HG03108 (cell line): ENCODE results near the gene GLDC.
A peak's percentile ranks its signal among the peaks of the same experiment; 100 is the strongest.
"Not testable (repeated sequence)": the region's sequence is repeated elsewhere in the genome, so short reads cannot be mapped to it uniquely, and the experiment has no call there.

Experiments used
- ATAC-seq: cut with Tn5 transposase; IDR thresholded peaks from one replicate; pipeline ENCODE4 v1.9.1; 2021; ENCODE audit warnings: moderate library complexity; ENCODE audit not compliant: unreplicated experiment

GLDC gene

DNA sequence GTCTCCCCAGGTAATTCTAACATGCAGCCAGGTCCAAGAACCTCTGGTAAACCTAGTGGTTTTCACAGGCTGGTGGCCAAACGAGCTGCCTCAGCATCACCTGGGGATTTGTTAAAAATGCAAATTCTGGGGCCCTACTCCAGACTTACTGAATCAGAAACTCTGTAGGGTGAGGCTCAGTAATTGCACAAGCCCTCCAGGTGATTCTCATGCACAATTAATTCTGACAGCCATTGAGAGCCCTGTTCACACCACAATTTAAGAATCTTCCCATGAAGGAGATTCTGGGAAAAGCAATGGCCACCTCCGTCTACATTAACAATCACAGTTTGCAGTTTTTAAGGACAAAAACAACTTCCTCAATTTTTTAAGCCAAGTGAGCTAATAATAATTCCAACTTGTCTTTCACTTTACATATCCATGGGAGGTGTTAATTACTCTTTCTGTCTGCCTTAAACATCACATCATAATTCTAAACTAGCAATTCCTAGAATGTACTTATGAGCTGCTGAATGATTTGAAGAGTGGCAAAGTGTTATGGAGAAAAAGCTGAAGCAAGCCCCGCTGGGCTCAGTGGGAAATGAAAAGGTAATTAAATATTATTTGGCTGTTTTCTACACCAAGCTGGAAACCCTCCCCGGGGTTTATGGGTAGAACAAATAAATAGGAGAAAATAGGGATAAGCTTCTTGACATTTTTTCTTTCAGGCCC, 70.0 kb downstream of the GLDC start:
- peak; percentile 83 for ATAC-seq

DNA sequence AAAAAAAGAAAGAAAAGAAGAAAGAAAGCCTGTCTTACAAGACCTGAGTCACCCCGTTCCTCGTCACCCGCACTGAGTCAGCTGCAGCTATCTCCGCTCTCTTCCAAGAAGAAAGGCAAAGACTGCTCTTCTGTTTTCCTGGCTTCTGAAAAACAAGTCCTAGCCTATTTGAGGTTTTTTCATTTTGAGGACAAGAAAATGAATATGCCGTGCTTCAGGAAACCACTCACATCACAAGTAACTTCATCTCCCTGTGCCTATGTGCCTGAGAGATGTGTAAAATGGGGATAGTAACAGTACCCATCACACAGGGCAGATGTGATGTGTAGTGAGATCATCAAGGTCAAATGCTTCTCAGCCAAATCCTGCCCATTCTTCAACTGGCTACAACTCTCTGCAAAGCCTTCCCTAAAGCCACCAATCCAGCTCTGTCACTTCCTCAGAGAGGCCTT, 78.4 kb downstream of the GLDC start:
- ATAC-seq: no peak

DNA sequence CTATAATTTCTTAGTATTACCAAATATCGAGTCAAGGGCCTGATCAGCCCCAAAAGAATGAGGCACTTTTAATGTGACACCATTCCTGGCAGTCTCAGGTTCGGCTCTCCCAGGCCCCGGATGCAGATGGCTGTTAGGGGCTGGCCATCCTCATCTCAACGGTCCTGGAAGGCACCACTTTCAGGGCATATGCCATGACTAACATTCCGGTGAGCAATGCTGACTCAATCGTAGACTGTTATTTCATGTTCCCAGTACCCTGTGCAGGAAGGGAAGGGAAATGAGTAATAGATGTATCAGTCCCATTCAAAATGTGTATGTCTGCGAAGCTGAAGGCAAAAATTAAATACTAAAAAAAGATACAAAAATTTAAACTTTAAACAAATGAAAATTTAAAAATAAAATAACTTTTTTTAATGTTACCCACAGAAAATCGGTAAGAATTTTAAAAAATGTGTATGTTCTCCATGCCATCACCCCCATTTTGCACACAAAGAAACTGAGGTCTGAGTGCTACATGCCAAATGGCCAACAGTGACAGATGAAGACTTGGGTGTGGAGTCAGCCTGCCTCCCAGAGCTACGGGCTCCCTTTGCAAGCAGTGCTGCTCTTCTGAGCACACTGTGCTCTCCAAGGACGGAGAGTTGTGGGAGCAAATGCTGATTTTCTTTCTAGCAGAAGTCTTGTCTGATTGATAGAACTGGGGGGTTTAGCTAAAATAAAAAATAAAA, 79.0 kb downstream of the GLDC start:
- no peak for ATAC-seq

DNA sequence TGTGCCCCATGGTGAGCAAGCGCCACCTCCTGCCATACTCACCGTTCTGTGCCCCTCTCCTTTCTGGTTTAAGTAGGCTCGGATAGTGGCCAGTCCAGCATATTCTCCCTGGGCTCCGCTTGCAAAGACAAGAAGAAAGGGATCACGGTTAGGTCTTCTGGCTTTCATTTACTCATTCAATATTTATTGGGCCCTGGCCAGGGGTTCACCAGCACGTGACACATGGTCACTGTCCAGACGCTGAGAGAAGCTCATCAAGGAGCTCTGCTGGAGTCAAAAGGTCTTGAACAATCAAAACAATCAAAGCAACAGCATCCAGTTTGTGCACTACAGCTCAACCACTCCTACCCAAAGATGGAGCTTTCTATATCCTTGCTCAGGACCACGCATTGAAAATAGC, 80.2 kb downstream of the GLDC start:
- ATAC-seq: no peak

DNA sequence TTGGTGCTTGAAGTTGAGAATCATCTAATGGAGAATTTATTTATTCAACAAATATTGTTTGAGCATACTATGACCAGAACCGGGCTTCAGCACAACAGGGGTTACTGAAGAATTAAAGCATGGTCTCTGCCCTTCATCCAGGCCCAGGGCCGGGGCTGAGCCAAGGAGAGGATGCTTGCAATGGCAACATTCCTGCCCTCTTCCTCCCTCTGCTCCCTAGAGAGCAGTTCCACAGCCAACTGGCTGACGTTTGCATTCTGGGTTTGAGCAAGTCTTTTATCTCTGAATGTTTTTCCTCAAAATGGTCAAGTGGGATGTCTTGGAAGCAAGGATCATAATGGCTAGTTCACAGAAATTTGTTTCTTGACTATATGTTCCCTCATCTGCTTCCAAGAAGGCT, 80.7 kb downstream of the GLDC start:
- ATAC-seq: no peak

DNA sequence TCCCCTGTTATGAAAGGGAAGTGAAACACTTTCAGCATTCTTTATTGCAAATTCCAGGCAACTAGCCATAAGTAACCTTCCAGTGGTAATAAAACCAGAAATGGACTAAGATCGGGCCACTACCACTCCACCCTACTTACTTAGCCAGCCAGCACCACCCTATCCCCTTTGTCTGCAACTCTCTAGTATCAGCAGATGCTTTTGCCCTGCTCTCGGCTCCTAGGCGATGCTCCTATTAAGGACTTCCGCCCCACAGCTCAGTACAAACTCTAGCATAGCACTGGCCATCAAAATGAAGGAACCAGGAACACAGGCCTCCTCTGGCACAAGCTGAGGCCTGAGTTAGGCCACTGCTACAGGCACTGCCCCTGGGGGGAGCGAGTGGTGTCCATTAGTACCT, 81.2 kb downstream of the GLDC start:
- ATAC-seq: no peak

DNA sequence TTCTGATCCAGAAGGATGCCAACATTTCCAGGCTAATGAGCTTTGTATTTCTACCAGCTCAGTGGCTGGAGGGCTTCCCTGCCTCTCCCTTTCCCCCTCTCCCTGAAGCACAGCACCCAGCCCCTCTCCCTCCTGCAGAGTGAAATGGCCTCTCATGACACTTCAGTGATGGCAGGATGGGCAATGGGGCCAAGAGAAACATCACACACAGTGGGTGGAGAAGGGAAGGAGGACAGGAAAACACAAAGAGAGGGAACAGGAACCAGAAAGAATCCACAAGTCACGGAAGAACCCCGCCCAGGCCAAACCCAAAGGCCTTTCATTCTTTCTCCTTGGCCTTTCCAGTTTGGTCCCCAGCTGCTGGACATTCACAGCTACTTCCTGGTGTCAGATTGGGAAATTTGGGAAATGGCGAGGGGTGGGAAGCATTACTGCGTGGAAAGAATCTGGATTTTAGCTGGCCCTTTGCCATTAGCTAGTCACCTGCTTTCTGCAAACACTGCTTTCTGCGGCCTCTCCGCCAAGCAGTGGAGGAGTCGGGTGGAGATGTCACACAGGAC, 82.6 kb downstream of the GLDC start:
- no peak for ATAC-seq

DNA sequence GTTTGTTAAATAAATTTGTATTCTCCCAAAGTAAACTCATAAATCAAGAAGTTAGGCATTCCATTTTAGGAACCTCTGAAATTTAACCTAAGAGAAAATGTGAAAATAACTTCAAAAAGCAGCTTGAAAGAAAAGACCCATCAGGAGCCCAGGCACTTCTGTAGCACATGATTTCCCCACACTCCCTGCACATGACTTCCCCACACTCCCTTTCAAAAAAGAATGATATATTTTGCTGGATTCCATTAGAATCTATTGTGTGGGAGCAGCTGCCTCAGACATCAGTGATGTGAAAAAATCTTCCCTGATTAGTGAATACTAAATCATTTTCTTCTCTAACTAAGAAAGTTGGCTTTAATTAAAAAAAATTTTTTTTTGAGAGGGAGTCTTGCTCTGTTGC, 83.3 kb downstream of the GLDC start:
- no peak for ATAC-seq

DNA sequence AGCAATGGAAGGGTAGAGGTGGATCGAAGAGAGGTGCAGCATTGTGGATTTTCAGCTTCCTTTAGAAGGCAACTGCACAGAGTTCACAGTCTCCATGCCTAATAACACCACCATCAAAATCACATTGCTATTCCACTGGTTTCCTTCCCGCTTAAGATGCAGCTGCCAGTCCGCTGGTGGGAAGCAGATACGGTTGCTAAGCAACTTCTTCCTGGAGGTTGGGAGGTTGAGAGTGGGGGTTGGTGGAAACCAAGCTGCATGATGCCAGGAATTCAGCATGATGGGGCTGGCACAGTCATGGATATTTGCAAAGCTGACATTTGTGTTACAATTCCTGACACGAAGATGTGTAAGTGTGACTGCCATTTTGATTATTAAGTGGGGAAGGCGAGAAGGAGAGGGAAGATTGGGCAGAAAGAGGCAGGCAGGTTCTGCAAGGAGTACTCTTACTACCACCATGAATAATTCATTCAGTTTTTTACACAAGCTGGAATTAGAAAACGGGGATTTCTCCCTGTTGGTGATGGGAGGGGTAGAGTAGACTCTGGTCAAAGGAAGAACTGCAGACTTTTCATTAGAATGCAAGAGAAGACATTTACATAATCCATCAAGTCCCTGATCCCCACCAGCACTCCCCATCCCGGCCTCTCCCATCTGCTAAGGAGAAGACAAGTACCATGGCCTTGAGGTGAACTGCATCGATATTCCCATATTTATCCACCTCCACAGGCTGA, 87.5 kb downstream of the GLDC start:
- no peak for ATAC-seq

DNA sequence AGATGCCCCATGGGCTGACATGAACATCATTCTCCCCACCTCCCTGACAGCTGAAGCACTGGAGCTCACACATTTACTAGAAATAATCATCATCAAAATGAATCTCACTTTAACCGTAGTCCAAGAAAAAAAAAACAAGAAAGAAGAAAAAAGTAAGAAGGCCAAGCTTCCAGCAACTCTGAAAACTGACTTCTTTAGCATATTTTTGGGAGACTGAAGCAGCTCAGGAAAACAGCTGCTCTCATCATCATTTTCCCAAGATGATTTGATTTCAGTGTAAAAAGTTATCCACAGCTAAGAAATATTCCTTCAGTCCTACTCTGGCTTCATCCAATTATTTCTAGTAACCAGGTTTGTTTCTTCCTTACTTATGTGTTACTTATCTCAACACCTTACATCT, 91.7 kb downstream of the GLDC start:
- no peak for ATAC-seq

DNA sequence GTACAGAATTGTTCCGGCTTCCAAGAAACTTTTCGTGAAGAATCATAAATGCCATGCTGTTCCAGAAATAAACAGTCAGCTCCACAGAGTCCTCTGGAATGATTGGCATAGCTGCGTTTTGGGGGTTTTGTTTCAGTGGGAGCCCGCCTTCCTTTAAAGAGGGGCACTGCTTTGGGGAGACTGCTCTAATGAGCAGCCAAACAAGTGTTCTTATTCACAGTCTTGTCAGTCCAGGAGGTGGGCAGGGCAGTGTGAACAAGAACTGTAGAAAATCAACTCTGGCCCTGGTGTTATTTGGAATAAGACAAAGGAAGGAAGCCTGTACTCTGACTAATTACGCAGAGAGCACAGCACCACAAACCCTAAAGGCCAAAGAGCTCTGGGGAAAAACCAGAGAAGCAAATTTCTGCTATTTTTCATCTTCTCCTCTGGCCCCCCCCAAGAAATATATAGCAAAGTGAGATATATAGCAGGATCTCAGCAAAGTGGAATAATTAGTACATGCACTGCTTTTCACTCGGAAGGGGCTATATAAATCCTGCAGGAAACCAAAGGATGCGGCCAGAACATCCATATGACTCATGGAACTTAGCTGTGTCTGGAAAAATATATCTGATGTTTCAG, 92.9 kb downstream of the GLDC start:
- ATAC-seq: no peak

DNA sequence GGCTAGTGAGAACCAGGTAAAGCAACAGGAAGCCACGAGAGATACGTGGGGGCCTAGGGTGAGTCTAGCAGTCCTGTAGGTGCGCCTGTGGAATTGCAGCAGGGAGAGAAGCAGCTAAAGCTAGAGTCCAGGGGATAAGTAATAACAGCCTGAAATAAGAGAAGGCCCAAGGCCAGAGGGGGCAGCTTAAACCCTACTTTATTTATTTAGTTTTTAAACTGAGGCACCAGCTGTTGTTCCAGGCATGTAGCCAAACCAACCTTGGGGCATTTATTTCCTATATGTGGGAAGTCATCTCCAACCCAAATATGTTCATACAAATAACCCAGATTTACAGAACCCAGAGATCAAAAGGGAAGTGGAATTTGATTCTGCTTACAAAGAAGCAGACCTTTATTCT, 93.5 kb downstream of the GLDC start:
- ATAC-seq: no peak

DNA sequence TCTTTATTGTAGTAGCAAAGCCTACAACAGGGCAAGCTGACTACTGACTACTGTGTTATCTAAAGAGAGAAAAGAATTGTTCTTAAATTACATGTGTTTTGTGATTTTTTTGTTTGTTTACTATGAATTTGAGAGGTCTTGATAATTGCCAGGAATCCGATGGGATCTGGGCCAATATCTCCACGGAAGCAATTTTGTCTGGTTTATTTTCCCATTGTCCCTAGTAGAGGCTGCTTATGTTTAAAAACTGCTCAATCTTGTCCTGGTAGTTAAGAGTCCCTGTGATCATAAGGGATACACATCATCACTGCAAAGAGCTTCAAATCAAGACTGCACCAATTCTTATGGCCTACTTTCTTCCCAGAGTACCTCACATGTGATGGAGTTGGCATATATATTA, 94.4 kb downstream of the GLDC start:
- no peak for ATAC-seq

DNA sequence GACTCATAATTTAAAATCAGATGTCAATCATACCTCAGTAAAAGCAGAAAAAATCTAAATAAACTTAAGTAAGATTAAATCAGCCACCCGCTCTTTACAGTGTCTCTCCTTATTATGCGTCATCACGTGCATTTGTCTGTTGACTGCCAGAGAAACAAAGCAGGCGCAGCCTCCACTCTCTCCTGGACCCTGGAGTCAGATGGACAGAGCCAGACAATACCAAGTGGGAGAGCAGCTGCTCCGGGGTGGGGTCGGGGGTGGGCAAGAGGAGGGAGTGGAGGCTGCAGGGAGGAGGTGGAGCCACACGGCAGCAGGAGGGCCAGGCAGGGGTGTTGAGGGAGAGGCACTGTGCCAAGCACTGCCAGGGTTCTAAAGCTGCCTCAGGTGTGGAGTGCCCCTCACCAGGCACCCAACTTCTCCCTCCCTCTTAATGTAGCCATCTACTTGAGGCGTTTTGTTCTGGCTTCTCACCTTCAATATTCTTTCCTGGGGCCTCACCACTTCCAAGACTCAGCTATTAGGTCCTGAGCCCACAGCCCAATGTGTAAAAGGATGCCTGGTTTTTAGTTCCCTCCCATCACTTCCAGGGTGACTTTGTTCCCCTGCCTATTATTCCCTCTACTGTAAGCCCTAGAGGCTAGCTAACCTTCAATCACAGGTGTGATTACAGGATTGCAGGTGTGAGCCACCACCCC, 96.3 kb downstream of the GLDC start:
- no peak for ATAC-seq

DNA sequence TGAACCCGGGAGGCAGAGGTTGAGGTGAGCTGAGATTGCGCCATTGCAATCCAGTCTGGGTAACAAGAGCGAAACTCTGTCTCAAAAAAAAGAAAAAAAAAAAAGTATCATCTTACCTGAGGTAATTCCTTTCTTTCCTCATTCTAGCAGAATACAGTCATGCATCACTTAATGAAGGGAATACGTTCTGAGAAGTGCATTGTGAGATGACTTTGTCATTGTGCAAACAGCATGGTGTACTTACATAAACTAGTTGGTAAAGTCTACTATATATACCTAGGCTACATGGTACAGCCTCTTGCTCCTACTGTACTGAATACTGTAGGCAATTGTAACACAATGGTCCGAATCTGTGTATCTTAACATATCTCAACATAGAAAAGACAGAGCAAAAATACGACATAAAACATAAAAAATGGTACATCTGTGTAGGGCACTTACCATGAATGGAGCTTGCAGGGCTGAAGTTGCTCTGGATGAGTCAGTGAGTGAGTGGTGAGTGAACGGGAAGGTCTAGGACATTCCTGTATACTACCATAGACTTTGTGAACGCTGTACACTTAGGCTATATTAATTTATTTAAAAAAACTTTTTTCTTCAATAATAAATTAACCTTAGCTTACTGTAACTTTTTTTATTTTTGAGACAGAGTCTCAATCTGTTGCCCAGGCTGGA, 100.4 kb downstream of the GLDC start:
- ATAC-seq: no peak

DNA sequence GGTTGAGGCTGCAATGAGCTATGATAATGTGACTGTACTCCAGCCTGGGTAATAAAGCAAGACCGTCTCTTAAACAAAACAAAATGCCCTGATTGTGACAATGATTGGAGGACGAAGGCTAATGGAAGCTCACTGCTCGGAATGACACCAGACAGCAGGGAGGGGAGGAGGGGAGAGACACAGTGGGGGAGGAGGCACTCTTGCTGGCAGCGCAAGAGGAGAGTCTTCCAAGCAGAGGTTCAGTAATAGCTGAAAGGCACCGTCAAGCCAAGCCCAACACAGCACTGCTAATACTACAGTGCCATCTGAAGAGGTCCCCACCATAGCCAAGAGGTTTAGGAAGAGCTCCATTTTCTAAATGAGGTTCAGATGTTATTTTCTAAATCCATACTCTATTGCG, 102.3 kb downstream of the GLDC start:
- no peak for ATAC-seq

DNA sequence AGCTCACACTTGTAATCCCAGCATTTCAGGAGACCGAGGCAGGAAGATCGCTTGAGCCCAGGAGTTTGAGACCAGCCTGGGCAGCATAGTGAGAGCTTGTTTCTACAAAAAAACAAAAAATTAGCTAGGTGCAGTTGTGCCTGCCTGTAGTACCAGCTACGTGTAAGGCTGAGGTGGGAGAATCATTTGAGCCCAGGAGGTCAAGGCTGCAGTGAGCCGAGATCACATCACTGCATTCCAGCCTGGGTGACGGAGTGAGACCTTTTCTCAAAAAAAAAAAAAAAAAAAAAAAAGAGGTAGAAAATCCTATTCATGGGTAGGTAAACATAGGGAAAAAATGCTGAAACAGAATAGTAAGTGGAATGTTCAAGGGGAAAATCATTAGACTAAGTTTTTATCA, 102.9 kb downstream of the GLDC start:
- ATAC-seq: not testable (repeated sequence)

DNA sequence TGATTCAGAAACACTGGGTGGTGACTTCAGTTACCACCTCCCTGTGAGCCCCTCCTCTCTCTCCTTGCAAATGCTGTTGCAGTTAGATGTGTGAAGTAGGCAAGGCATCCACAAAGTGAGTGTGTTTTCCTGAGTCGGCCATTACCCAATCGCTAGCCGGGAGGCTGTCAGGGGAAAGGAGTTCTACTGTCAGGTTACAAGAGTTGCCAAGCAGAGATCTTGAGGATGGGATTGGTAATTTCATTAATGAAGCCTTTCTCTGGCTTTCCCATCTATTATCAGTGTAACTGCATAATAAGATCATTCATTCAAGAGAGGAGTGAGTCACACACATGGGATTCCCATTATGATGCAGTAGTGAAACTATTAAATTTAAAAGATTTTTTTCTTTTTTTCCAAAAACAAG, 106.9 kb downstream of the GLDC start:
- ATAC-seq: no peak

DNA sequence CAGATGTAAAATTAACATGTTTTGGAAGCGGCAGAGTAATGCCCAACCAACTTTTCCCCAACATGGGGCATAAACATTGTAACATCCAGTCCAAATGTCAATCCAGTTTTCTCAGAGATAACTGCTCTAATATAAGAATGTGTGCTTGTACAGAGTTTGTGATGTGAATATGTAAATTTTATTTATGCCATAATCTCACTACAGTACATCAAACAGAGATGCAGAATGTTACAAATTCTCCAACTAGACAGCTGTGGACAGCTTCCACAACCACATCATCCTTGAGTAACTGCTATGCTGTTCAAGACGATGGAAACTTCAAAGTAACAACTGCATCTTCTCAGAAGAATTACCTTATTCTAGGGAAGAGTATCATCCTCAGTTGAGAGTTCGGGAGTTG, 109.9 kb downstream of the GLDC start:
- no peak for ATAC-seq
